ENCODE measurements around the gene CHRNA1. TPM values are rescaled to one million over a fixed set of nuclear protein-coding genes. Genes with fewer than 3 reads are reported as not detected.
A peak's percentile ranks its signal among the peaks of the same experiment; 100 is the strongest.

CHRNA1 gene
- total RNA-seq, 2 experiments from 2014 or later: not detected

DNA sequence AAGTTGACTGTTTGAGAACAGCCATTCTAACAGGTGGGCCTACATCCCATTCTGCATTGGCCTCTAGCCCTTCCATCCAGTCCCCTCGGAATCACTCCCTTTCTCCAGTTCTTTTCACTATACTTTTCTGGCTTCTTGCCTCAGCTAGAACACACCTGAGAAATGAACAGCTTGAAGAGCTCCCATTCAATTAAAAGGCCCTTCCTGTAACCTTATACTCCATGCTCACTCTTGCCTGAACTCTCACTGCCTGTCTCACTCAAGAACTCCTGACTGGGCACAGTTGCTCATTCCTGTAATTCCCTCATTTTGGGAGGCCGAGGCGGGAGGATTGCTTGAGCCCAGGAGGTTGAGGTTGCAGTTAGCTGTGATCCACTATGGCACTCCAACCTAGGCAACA lies 23.6 kb downstream of the CHRNA1 start:
- DNase-seq (no peak), ATAC-seq (ENCODE audit: low read depth) (no peak)
- no peak overlapping the region for H3K4me3 Mint-ChIP-seq
- no peaks in the 10 kb centered on the region for H3K9me3 Mint-ChIP-seq
- H3K27ac Mint-ChIP-seq: no peak overlapping the region
- H3K36me3 Mint-ChIP-seq: no peaks in the 10 kb centered on the region
- peaks cover 11% of the 10 kb centered on the region for H3K27me3 Mint-ChIP-seq
- H3K4me1 Mint-ChIP-seq: peaks cover 1% of the 10 kb centered on the region
- POLR2A ChIA-PET: no interaction called here

- H3K9me3 Mint-ChIP-seq: no peaks in the 10 kb centered on the region
- H3K36me3 Mint-ChIP-seq: no peaks in the 10 kb centered on the region
- ATAC-seq (ENCODE audit: low read depth): no peak
- no peak for DNase-seq
- H3K27ac Mint-ChIP-seq: no peak overlapping the region
- peaks cover 12% of the 10 kb centered on the region for H3K27me3 Mint-ChIP-seq
- POLR2A ChIA-PET: no interaction called here
- H3K4me1 Mint-ChIP-seq: peaks cover 1% of the 10 kb centered on the region
- H3K4me3 Mint-ChIP-seq: no peak overlapping the region
Observed at GRCh38 chr2:174738841-174739240, 25.4 kb downstream of the CHRNA1 start.

DNA sequence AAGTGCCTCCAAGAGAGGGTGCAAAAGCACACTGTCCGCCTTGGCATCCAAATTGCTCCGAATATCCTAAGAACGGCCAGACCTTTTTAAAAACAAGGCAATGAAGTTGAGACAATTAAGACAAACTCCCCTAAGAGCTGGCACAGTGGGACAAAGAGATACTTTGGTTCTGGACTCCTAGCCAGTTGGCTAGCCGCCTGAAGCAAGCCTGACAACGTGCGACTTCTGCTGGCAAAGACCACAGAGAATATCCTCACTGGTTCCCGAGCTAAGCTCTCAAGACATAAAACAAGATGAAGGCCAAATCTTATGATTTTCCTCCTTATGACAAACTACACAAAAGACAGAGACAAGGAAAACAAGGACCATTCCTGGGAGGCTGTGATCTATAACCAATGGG lies 32.7 kb downstream of the CHRNA1 start:
- POLR2A ChIA-PET: no interaction called here
- H3K4me3 Mint-ChIP-seq: no peak overlapping the region
- H3K36me3 Mint-ChIP-seq: no peaks in the 10 kb centered on the region
- H3K27ac Mint-ChIP-seq: no peak overlapping the region
- ATAC-seq (ENCODE audit: low read depth) (no peak), DNase-seq (no peak)
- H3K9me3 Mint-ChIP-seq: no peaks in the 10 kb centered on the region
- H3K27me3 Mint-ChIP-seq: peaks cover 19% of the 10 kb centered on the region
- peaks cover 22% of the 10 kb centered on the region for H3K4me1 Mint-ChIP-seq

DNA sequence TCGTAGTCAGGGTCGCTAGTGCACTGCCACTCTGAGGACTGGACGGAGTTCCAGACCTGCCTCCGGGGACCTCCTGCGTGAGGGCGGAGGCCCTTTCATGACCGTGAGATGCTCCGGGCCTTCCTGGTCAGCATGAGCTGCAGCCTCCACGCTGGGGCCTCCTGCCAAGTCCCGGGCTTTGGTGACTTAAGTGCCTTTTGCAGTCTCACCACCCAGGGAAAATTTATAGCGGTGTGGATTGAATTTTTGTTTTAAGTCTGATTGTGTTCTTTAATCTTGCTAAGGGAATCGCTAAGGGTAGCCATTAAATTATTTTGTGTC lies 33.6 kb downstream of the CHRNA1 start:
- no peak overlapping the region for H3K27ac Mint-ChIP-seq
- H3K9me3 Mint-ChIP-seq: no peaks in the 10 kb centered on the region
- no peak for DNase-seq
- peaks cover 30% of the 10 kb centered on the region for H3K4me1 Mint-ChIP-seq
- no peaks in the 10 kb centered on the region for H3K36me3 Mint-ChIP-seq
- no peak for ATAC-seq (ENCODE audit: low read depth)
- H3K27me3 Mint-ChIP-seq: peaks cover 19% of the 10 kb centered on the region
- POLR2A ChIA-PET: interaction anchor here (0.6 kb wide), 1 partner anchor 11 kb away, joined by 3 read pairs; no protein-coding TSS in a partner anchor
- peak overlapping the region; percentile 85 for H3K4me3 Mint-ChIP-seq

GRCh38 chr2:174729797-174730697 lies 34.2 kb downstream of the CHRNA1 start:
- Mint-ChIP-seq H3K27ac (peak overlapping the region; percentile 57), H3K4me3 (peak overlapping the region; percentile 85), H3K9me3 (no peaks in the 10 kb centered on the region), H3K4me1 (peaks cover 33% of the 10 kb centered on the region), H3K36me3 (no peaks in the 10 kb centered on the region), H3K27me3 (peaks cover 19% of the 10 kb centered on the region)
- POLR2A ChIA-PET: interaction anchor here (0.5 to 0.6 kb wide), 2 partner anchors 10 kb away, joined by 3 read pairs; no protein-coding TSS in a partner anchor
- DNase-seq (peak; percentile 57), ATAC-seq (ENCODE audit: low read depth) (peak; percentile 68)

- H3K4me1 Mint-ChIP-seq: peaks cover 33% of the 10 kb centered on the region
- POLR2A ChIA-PET: no interaction called here
- H3K27ac Mint-ChIP-seq: no peak overlapping the region
- H3K4me3 Mint-ChIP-seq: no peak overlapping the region
- ATAC-seq (ENCODE audit: low read depth) (no peak), DNase-seq (no peak)
- H3K9me3 Mint-ChIP-seq: peaks cover 2% of the 10 kb centered on the region
- peaks cover 13% of the 10 kb centered on the region for H3K27me3 Mint-ChIP-seq
- peaks cover 3% of the 10 kb centered on the region for H3K36me3 Mint-ChIP-seq
Observed at GRCh38 chr2:174728096-174728495, 36.2 kb downstream of the CHRNA1 start.

- H3K4me1 Mint-ChIP-seq: peaks cover 33% of the 10 kb centered on the region
- H3K27me3 Mint-ChIP-seq: peaks cover 15% of the 10 kb centered on the region
- DNase-seq (no peak), ATAC-seq (ENCODE audit: low read depth) (peak; percentile 20)
- H3K4me3 Mint-ChIP-seq: peak overlapping the region; percentile 8
- H3K27ac Mint-ChIP-seq: no peak overlapping the region
- peaks cover 2% of the 10 kb centered on the region for H3K9me3 Mint-ChIP-seq
- peaks cover 3% of the 10 kb centered on the region for H3K36me3 Mint-ChIP-seq
- POLR2A ChIA-PET: interaction anchor here (1.2 kb wide), 1 partner anchor 8 kb away, joined by 4 read pairs; no protein-coding TSS in a partner anchor
Observed at GRCh38 chr2:174726212-174726611, 38.1 kb downstream of the CHRNA1 start.

DNA sequence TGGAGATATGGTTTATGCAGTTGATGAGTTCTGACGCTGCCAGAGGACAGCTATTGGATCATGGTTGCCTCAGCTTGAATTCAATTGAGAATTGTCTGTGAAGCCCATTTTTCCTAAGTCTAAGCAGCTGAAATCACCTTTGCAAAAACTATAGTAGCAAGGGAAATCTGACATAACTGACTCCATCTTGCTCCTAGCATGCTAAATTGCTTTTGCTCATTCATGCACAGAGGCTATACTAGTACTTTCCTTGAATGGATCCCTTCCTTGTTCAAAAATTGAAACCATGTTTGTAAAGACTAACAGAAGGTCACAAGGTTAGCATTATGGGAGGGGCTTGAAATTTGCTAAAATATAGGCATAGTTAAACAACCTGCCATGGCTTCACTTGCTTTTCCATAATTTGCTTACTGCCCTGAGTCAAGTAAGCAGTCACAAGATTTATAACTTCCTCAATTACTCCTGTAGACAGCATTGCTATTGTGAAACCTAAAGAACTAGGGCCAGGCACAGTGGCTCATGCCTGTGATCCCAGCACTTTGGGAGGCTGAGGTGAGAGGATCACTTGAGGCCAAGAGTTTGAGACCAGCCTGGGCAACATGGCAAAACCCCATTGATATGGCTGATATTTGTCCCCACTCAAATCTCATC lies 41.2 kb downstream of the CHRNA1 start:
- no peak for ATAC-seq (ENCODE audit: low read depth)
- Mint-ChIP-seq H3K4me1 (peaks cover 28% of the 10 kb centered on the region), H3K36me3 (peaks cover 3% of the 10 kb centered on the region), H3K27ac (no peak overlapping the region), H3K4me3 (no peak overlapping the region), H3K9me3 (peaks cover 2% of the 10 kb centered on the region), H3K27me3 (peaks cover 6% of the 10 kb centered on the region)
- DNase-seq: no peak
- POLR2A ChIA-PET: no interaction called here

- Mint-ChIP-seq H3K4me3 (no peak overlapping the region), H3K36me3 (peaks cover 3% of the 10 kb centered on the region), H3K27ac (no peak overlapping the region), H3K27me3 (peaks cover 4% of the 10 kb centered on the region), H3K9me3 (peaks cover 2% of the 10 kb centered on the region), H3K4me1 (peaks cover 28% of the 10 kb centered on the region)
- DNase-seq (no peak), ATAC-seq (ENCODE audit: low read depth) (no peak)
- POLR2A ChIA-PET: interaction anchor here (1.6 kb wide), 1 partner anchor 22 kb away, joined by 3 read pairs; no protein-coding TSS in a partner anchor
Observed at GRCh38 chr2:174719016-174719415, 45.3 kb downstream of the CHRNA1 start.

- Mint-ChIP-seq H3K9me3 (no peaks in the 10 kb centered on the region), H3K4me1 (peaks cover 28% of the 10 kb centered on the region), H3K27ac (peak overlapping the region; percentile 22), H3K4me3 (no peak overlapping the region), H3K36me3 (peaks cover under 1% of the 10 kb centered on the region), H3K27me3 (peaks cover 4% of the 10 kb centered on the region)
- DNase-seq (no peak), ATAC-seq (ENCODE audit: low read depth) (no peak)
- POLR2A ChIA-PET: interaction anchor here (1.2 to 1.6 kb wide), 2 partner anchors 8 to 21 kb away, joined by 3 to 4 read pairs; no protein-coding TSS in a partner anchor
Observed at GRCh38 chr2:174718591-174718990, 45.7 kb downstream of the CHRNA1 start.

DNA sequence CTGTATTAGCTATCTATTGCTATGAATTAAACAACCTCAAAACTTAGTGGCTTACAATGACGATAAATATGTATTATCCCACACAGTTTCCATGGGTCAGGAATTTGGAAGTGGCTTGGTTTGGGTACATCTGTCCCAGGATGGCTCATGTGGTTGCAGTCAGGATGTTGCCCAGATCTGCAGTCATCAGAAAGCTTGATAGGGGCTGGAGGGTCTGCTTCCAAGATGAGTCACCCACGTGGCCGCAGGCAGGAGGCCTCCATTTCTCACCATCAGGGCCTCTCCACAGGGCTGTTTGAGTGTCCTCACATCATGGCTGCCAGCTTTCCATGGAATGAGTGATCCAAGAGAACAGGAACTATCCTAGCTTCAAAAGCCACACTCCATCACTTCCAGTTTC lies 46.4 kb downstream of the CHRNA1 start:
- Mint-ChIP-seq H3K4me3 (peak overlapping the region; percentile 79), H3K9me3 (no peaks in the 10 kb centered on the region), H3K4me1 (peaks cover 28% of the 10 kb centered on the region), H3K36me3 (no peaks in the 10 kb centered on the region), H3K27ac (no peak overlapping the region), H3K27me3 (peaks cover 4% of the 10 kb centered on the region)
- DNase-seq (no peak), ATAC-seq (ENCODE audit: low read depth) (no peak)
- POLR2A ChIA-PET: interaction anchor here (1.2 to 1.6 kb wide), 2 partner anchors 9 to 21 kb away, joined by 3 to 4 read pairs; no protein-coding TSS in a partner anchor

DNA sequence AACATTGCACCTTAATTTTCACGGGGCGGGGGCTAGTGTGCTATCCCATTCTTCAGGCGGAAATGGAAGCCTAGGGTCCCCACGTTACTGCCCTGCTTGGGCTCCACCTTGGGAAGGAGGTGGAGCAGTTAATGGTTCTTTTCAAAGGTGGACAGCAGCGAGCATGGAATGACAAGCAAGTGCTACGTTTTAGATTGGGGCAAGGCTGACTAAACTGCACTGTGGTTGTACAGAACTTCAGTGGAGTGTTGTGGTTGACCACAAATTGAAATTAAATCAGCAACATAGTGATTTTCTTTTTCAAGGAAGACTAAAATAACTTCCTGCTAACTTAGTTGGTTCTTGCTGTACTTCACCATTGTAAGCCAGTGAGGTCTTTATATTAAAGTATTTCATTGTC lies 47.0 kb downstream of the CHRNA1 start:
- Mint-ChIP-seq H3K36me3 (no peaks in the 10 kb centered on the region), H3K27ac (peak overlapping the region; percentile 89), H3K27me3 (peaks cover 4% of the 10 kb centered on the region), H3K4me3 (peak overlapping the region; percentile 79), H3K9me3 (no peaks in the 10 kb centered on the region), H3K4me1 (peaks cover 28% of the 10 kb centered on the region)
- DNase-seq: peak; percentile 55
- ATAC-seq (ENCODE audit: low read depth): peak; percentile 66
- POLR2A ChIA-PET: interaction anchor here (1.6 kb wide), 1 partner anchor 20 kb away, joined by 3 read pairs; no protein-coding TSS in a partner anchor

DNA sequence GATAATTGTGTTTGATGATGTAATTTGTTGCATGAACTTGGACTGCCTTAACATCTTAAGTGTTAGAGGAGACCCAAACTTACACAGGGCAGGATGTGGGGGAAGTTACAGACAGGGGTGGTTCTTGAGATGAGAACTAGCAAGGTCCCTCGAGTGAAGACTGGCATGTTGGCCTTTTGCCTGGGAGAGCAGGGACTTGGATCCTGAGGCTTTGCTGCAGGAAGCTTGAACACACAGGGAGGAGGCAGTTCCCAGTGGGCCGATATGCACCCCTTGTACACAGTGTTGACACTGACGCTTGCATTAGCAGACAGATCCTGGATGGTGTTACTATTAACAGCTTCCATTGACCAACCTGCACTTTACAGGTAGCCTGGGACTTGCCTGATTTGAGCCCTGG lies 47.5 kb downstream of the CHRNA1 start:
- DNase-seq (peak; percentile 54), ATAC-seq (ENCODE audit: low read depth) (peak; percentile 83)
- peak overlapping the region; percentile 79 for H3K4me3 Mint-ChIP-seq
- H3K4me1 Mint-ChIP-seq: peaks cover 28% of the 10 kb centered on the region
- peaks cover 4% of the 10 kb centered on the region for H3K27me3 Mint-ChIP-seq
- H3K9me3 Mint-ChIP-seq: no peaks in the 10 kb centered on the region
- peak overlapping the region; percentile 89 for H3K27ac Mint-ChIP-seq
- no peaks in the 10 kb centered on the region for H3K36me3 Mint-ChIP-seq
- POLR2A ChIA-PET: interaction anchor here (0.6 kb wide), 1 partner anchor 24 kb away, joined by 3 read pairs; no protein-coding TSS in a partner anchor
